GM23248 (cell line): Measurements from ENCODE around the gene TRIP6. TPM values are rescaled to one million over a fixed set of nuclear protein-coding genes. Genes with fewer than 3 reads are reported as not detected.

ENCODE experiments used
- DNase-seq: peaks from one replicate; pipeline ENCODE4 v3.0.0-alpha.2; 2015
- H2AFZ ChIP-seq: fragments of 200-600 bp; sonication (generic); 2 replicates; pipeline ENCODE4 v1.6.1; 2016; ENCODE audit warnings: antibody characterized with exemption
- H3F3A ChIP-seq: fragments of 200-600 bp; sonication (generic); 2 replicates; pipeline ENCODE4 v1.6.1; 2016; ENCODE audit warnings: mild to moderate bottlenecking, antibody characterized with exemption, mixed run types; ENCODE audit not compliant: insufficient read depth
- H3K27ac ChIP-seq: fragments of 200-600 bp; sonication (generic); 2 replicates; pipeline ENCODE4 v1.5.1; 2016; ENCODE audit warnings: mild to moderate bottlenecking
- H3K27me3 ChIP-seq: fragments of 200-600 bp; sonication (generic); replicated peaks from 2 replicates; pipeline ENCODE4 v1.6.1; 2016; ENCODE audit warnings: mild to moderate bottlenecking; ENCODE audit not compliant: insufficient read depth
- H3K36me3 ChIP-seq: fragments of 200-600 bp; sonication (generic); 2 replicates; pipeline ENCODE4 v1.6.1; 2016; ENCODE audit warnings: low read depth, mild to moderate bottlenecking
- H3K4me1 ChIP-seq: fragments of 200-600 bp; sonication (generic); 2 replicates; pipeline ENCODE4 v1.6.1; 2016; ENCODE audit warnings: mild to moderate bottlenecking; ENCODE audit not compliant: insufficient read depth
- H3K4me2 ChIP-seq: fragments of 200-600 bp; sonication (generic); one replicate; pipeline ENCODE4 v1.6.1; 2016; ENCODE audit warnings: mild to moderate bottlenecking; ENCODE audit not compliant: unreplicated experiment
- H3K4me3 ChIP-seq: fragments of 200-600 bp; sonication (generic); 2 replicates; pipeline ENCODE4 v1.5.1; 2016; ENCODE audit warnings: mild to moderate bottlenecking
- H3K79me2 ChIP-seq: fragments of 200-600 bp; sonication (generic); 2 replicates; pipeline ENCODE4 v1.6.1; 2016; ENCODE audit warnings: mild to moderate bottlenecking; ENCODE audit not compliant: insufficient read depth
- H3K9ac ChIP-seq: fragments of 200-600 bp; sonication (generic); 2 replicates; pipeline ENCODE4 v1.6.1; 2016; ENCODE audit warnings: mild to moderate bottlenecking
- H3K9me2 ChIP-seq: fragments of 200-600 bp; sonication (generic); 2 replicates; pipeline ENCODE4 v1.6.1; 2016; ENCODE audit warnings: mixed run types, mild to moderate bottlenecking, moderate library complexity; ENCODE audit not compliant: insufficient read depth
- H3K9me3 ChIP-seq: fragments of 200-600 bp; sonication (generic); one replicate; pipeline ENCODE4 v1.6.1; 2017; ENCODE audit warnings: low read depth
- H4K20me1 ChIP-seq: fragments of 200-600 bp; sonication (generic); 2 replicates; pipeline ENCODE4 v1.6.0; 2016; ENCODE audit not compliant: insufficient read depth
- EZH2 ChIP-seq: fragments of 200-600 bp; sonication (generic); IDR thresholded peaks from 2 replicates; pipeline ENCODE4 v1.6.1; 2018; ENCODE audit warnings: antibody characterized with exemption, mild to moderate bottlenecking; ENCODE audit not compliant: insufficient read depth, poor library complexity, severe bottlenecking
- EZH2phosphoT487 ChIP-seq: fragments of 200-600 bp; sonication (generic); IDR thresholded peaks from 2 replicates; pipeline ENCODE4 v1.6.1; 2018; ENCODE audit warnings: antibody characterized with exemption, moderate library complexity, mild to moderate bottlenecking, low read depth; ENCODE audit not compliant: insufficient read depth
- WGBS, 2 experiments: methylation state at CpG; one replicate each; pipeline ENCODE4 v1.1.6; 2015 to 2017; ENCODE audit warnings: low lambda C conversion rate in 2 of 2, low coverage in 1 of 2; ENCODE audit errors: missing lambda C conversion rate in 2 of 2; 5-methylcytosine and 5-hydroxymethylcytosine counted together
- in situ Hi-C: fragments of 300-500 bp; cut with MboI; formaldehyde crosslinking; loops from 2 replicates; pipeline ENCODE4 v1.15.0; 2020
- polyA plus RNA-seq: library from polyadenylated mRNA; unstranded; fragments of >200 nt; fragmentation: Nextera tagmentation; extraction: Ambion mirVana; gene quantifications from 2 replicates; pipeline ENCODE4 v1.2.1, GENCODE V29; 2016
- total RNA-seq: library from RNA; depleted of rRNA; stranded (reverse); fragments of >200 nt; shearing (Covaris generic); gene quantifications from 2 replicates; pipeline ENCODE4 v1.2.3, GENCODE V29; 2014

The TRIP6 gene
- total and polyA plus RNA-seq, 2 experiments from 2014 or later: 68.6 to 113 TPM

DNA sequence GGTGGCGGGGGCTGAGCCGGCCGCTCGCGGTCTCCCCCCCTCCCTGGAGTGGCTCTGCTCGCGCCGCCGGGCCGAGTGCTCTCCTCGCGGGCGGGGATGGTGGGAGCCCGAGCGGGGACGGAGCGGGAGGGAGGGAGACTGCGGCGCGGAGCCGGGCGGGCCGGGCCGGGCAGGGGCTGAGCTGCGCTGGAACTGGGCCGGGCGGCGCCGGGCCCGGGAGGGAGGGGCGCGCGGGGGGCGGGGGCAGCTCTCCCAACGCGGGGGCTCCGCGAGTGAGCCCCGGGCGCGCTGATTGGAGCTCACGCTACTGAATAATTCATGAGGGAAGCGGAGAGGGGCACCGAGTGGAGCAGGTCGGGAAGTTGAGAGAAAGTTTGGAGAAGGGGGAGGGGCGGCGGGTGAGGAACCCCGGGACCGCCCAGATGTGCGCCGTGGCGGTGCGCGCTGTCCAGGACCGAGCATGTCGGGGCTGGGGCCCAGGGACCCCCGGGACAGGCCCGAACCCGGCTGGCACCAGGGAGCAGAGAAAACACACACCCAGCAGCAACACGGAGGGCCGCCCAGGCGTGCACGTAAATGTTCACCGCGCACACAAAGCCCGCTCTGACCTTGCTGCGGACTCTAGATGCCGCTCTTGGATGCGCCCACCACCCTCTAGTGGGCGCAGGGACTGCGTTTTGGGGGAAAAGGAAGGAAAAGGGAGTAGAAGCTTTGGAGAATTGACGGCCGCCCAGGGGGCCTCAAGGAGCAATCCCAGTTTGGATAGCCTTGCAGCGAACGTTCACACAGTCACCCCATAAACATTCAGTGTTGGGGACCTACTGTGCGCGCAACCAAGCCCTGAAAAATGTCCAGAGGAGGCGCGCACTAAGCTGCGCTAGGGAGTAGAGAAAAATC lies 39.6 kb upstream of the TRIP6 start, which contains the start of gene EPHB4:
Gene EPHB4 (minus strand): TSS at position 194 of the 897 bp plus-strand sequence. CDS start 493 bp downstream, outside the sequence.
- Histone ChIP-seq H3K9ac (peak within 1 kb of the TSS; percentile 75), H3F3A (no peaks in the 10 kb centered on the region), H3K27me3 (no peaks in the 10 kb centered on the region), H3K27ac (no peak within 1 kb of the TSS; the same call in 1 of the 2 replicates), H3K9me2 (no peaks in the 10 kb centered on the region), H4K20me1 (no peaks in the 10 kb centered on the region), H3K9me3 (no peaks in the 10 kb centered on the region), H3K79me2 (peaks cover 23% of the 10 kb centered on the region), H2AFZ (peak within 1 kb of the TSS; percentile 98), H3K4me1 (0 out of 2 replicates have a peak, but pooled peaks cover 14% of the 10 kb centered on the region), H3K36me3 (no peaks in the 10 kb centered on the region), H3K4me2 (peak within 1 kb of the TSS; percentile 83), H3K4me3 (peak within 1 kb of the TSS; percentile 90)
- WGBS, 2 experiments: 2 to 4% methylated on average over 28 to 78 of the region's 80 CpGs
- TF ChIP-seq EZH2 (no peak), EZH2phosphoT487 (no peak)
- in situ Hi-C loops: no loop called here
- DNase-seq: peak; percentile 77

DNA sequence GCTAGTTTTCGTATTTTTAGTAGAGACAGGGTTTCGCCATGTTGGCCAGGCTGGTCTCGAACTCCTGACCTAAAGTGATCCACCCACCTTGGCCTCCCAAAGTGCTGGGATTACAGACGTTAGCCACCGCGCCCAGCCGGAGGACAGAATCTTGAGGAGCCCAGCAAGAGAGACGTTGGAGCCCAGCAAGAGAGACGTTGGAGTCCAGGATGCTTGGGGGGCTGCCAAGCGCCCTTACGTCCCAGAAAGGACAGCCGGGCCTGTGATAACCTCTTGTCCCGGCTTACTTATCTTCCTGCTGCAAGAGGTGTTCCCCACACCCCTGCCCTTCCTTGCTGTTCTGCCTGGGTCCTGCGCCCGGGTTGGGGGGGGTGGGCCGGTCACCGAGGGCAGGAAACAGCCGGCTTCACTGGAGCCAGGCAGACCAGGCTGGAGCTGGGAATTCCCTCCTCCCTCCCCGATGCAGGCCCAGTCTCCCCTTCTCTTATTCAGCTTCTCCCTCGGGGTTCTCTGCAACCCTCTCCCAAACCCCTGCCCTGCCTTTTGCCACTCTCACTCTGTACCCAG lies 38.0 kb upstream of the TRIP6 start:
- Histone ChIP-seq H3K4me3 (no peak overlapping the region), H2AFZ (no peak overlapping the region), H3K9ac (no peak overlapping the region), H3K4me2 (no peak overlapping the region), H3K79me2 (peaks cover 23% of the 10 kb centered on the region), H3K9me3 (no peaks in the 10 kb centered on the region), H3K36me3 (no peaks in the 10 kb centered on the region), H3K9me2 (no peaks in the 10 kb centered on the region), H3K27me3 (no peaks in the 10 kb centered on the region), H3F3A (no peaks in the 10 kb centered on the region), H3K27ac (no peak overlapping the region), H4K20me1 (no peaks in the 10 kb centered on the region), H3K4me1 (0 out of 2 replicates have a peak, but pooled peaks cover 14% of the 10 kb centered on the region)
- 80 to 85% methylated on average over 17 to 20 of the region's 20 CpGs for WGBS, 2 experiments
- no peak for DNase-seq
- no peak for TF ChIP-seq EZH2phosphoT487
- no peak for TF ChIP-seq EZH2
- in situ Hi-C loops: no loop called here

DNA sequence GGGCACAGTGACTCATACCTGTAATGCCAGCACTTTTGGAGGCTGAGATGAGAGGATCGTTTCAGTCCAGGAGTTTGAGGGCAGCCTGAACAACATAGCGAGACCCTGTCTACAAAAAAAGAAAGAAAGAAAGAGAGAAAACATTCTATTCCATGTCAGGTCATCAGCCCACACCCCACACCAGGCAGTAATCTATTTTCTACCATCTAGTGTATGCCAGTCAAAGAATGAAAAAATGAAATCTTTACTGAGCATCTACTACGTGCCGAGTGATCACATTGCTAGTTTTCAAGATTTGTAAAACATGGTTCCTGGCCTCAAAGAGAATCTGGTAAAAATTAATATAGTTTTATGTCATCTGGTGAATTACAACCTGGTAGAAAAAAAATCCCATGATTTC lies 36.8 kb upstream of the TRIP6 start:
- H3K36me3 ChIP-seq: no peaks in the 10 kb centered on the region
- no peaks in the 10 kb centered on the region for H4K20me1 ChIP-seq
- no peak overlapping the region for H3K4me3 ChIP-seq
- 0 out of 2 replicates have a peak, but pooled peaks cover 10% of the 10 kb centered on the region for H3K4me1 ChIP-seq
- no peaks in the 10 kb centered on the region for H3K9me3 ChIP-seq
- no peak for DNase-seq
- no peaks in the 10 kb centered on the region for H3F3A ChIP-seq
- in situ Hi-C loops: no loop called here
- H3K4me2 ChIP-seq: no peak overlapping the region
- peaks cover 13% of the 10 kb centered on the region; the same call in 1 of the 2 replicates for H3K79me2 ChIP-seq
- H3K27me3 ChIP-seq: no peaks in the 10 kb centered on the region
- 67 to 73% methylated on average over 4 of the region's 4 CpGs for WGBS, 2 experiments
- H3K27ac ChIP-seq: no peak overlapping the region
- H3K9ac ChIP-seq: no peak overlapping the region
- no peak for TF ChIP-seq EZH2phosphoT487
- TF ChIP-seq EZH2: no peak
- no peak overlapping the region for H2AFZ ChIP-seq
- no peaks in the 10 kb centered on the region for H3K9me2 ChIP-seq

DNA sequence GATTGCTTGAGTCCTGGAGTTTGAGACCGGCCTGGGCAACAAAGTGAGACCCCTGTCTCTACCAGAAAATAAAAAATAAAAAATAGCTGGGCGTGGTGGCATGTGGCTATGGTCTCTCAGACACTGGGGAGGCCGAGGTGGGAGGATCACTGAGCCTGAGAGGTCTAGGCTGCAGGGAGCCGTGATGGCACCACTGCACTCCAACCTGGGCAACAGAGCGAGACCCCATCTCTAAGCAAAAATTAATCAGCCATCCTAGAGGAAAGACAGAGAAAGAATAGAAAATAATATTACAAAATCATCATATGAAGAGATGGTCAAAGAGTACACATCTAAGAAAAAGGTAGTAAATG lies 34.9 kb upstream of the TRIP6 start:
- WGBS, 2 experiments: 79 to 83% methylated on average over 5 of the region's 5 CpGs
- no peak overlapping the region for H3K9ac ChIP-seq
- H3K4me1 ChIP-seq: no peaks in the 10 kb centered on the region
- H3F3A ChIP-seq: no peaks in the 10 kb centered on the region
- no peaks in the 10 kb centered on the region for H3K9me3 ChIP-seq
- H3K4me3 ChIP-seq: no peak overlapping the region
- H4K20me1 ChIP-seq: no peaks in the 10 kb centered on the region
- no peak overlapping the region for H3K27ac ChIP-seq
- TF ChIP-seq EZH2phosphoT487 (no peak), EZH2 (no peak)
- DNase-seq: no peak
- no peaks in the 10 kb centered on the region for H3K36me3 ChIP-seq
- H3K9me2 ChIP-seq: no peaks in the 10 kb centered on the region
- in situ Hi-C loops: no loop called here
- H3K27me3 ChIP-seq: no peaks in the 10 kb centered on the region
- no peak overlapping the region for H2AFZ ChIP-seq
- no peak overlapping the region for H3K4me2 ChIP-seq
- H3K79me2 ChIP-seq: no peaks in the 10 kb centered on the region
